GM21447 (cell line): Measurements from ENCODE around the gene KCNN2.
A peak's percentile ranks its signal among the peaks of the same experiment; 100 is the strongest.

Experiments
- ATAC-seq: cut with Tn5 transposase; IDR thresholded peaks from one replicate; pipeline ENCODE4 v1.9.1; 2021; ENCODE audit not compliant: unreplicated experiment

Gene KCNN2

DNA sequence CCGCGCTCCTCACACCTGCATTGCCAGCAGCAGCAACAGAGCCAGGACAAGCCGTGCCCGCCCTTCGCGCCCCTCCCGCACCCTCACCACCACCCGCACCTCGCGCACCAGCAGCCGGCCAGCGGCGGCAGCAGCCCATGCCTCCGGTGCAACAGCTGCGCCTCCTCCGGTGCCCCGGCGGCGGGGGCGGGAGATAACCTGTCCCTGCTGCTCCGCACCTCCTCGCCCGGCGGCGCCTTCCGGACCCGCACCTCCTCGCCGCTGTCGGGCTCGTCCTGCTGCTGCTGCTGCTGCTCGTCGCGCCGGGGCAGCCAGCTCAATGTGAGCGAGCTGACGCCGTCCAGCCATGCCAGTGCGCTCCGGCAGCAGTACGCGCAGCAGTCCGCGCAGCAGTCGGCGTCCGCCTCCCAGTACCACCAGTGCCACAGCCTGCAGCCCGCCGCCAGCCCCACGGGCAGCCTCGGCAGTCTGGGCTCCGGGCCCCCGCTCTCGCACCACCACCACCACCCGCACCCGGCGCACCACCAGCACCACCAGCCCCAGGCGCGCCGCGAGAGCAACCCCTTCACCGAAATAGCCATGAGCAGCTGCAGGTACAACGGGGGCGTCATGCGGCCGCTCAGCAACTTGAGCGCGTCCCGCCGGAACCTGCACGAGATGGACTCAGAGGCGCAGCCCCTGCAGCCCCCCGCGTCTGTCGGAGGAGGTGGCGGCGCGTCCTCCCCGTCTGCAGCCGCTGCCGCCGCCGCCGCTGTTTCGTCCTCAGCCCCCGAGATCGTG, 517 bp downstream of the KCNN2 start:
- peak; percentile 20 for ATAC-seq

DNA sequence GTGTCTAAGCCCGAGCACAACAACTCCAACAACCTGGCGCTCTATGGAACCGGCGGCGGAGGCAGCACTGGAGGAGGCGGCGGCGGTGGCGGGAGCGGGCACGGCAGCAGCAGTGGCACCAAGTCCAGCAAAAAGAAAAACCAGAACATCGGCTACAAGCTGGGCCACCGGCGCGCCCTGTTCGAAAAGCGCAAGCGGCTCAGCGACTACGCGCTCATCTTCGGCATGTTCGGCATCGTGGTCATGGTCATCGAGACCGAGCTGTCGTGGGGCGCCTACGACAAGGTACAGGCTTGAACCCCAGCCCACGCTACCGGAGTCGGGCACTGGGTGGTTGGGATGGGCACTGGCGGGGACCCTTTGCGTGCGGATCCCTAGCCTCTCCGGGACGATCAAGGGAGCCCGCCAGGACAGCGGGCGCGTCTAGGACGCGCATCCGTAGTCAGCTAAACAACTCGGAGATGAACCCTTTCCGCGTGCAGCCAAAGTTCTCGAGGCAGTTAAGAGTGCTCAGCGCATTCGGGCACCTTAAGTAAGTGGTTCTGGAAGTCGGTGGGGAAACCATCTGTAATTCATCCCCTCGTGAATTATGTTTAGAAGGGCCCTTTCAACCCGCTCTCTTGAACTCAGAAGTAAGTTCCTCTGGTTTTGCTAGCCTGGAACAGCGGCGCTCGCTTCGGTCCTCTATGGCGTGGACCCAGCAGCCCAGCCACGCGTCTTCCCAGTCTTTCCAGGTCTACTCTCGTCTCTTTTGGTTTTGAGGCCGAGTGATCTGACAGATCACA, 1.3 kb downstream of the KCNN2 start:
- no peak for ATAC-seq

DNA sequence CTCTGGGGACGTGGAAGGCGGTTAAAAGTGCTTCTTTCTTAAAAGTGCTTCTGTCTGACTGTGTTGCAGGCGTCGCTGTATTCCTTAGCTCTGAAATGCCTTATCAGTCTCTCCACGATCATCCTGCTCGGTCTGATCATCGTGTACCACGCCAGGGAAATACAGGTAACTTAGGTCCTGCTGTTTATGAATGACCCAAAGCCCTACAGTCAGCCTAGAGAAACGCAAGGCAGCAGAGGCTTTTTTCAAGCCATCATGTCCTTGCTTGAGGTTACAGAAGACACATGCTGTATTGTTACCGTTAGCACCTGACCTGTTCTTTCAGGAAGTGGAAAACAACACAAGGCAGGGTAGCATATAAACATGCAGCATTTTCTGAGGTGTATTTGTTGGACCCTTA, 2.0 kb downstream of the KCNN2 start:
- no peak for ATAC-seq

DNA sequence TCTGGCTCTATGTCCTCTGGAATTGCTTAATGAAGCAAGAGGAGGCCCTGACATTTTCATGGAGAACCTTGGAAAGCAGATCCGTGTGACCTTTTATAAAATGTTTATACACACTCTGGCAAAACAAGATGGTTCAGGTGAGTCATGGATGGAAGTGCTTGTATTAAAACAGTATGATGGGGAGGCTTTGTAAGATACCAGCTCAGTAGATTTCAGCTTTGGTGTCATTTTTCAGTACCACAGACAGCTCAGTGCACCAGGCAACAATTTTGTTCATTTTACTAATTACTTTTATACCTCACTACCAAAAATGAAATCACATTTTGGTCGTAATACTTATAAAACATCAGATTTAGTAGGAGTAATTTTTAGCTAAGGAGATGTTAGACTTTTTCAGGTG, 5.2 kb downstream of the KCNN2 start:
- ATAC-seq, result no peak

DNA sequence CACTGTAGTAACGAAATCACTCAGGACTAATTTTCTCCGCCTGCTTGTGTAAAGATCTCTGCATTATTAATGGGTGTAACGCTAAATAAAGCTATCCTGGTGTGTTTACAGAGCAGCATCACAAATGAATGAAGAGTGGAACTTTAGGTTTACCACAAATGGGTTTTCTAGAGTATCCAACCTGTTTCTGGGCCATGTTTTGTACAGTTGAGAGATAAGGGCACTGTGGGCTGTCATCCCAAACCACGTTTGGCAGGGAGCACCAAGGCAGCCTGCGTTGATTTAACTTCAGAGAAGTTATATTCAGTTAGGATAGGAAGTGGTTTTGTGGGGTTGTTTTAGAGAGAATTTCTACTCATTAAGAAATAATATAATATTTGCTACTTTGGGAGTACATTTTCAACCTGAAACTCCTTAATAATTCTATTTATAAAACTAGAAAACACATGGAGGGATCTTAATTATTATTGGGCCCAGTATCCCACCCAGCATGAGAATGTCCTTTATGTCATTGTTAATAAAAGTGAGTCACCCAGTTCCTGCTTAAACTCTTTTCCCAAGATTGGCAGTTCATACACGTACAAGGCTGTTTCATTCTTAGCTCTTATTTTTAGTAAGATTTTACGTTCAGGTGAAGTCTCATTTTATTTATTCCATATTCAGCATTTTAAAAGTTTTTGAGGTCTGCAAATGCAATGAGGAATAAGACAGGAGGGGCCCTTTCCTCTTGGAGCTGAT, 8.0 kb downstream of the KCNN2 start:
- ATAC-seq, result no peak

DNA sequence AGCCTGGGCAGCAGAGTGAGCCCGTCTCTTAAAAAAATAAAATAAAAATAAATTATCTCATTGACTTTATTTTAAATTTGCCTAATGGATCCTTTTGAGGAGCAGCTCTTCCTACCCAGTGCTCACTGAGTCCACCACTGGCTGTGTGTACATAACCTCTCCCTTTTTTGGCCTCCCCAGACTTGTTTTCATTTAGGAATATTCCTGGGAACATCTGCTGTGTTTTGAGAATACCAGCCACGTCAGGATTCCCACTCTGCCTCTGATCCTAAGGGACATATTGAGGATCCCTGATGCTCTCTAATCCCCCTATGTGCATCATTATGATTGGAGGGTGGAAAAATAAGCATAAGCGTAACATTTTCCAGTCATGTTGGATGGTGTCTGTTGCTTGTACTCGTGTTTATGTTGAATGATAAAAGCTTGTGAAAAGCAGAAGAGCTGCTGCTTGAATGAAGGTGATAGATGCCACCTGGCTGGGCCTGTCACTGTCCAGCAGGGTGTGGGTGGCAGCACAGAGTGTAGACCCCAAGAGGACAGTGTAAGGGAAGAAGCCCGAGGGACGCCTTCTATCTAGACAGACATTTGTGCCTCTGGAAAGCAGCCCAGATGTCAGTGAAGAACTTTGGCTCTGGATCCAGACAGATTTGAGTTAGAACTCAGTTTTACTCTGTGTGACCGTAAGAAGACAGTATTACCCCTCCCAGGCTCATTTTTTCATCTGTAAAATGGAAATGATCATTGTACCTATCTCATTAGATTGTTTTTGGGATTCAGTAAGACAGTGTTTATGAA, 15.4 kb downstream of the KCNN2 start:
- no peak for ATAC-seq

DNA sequence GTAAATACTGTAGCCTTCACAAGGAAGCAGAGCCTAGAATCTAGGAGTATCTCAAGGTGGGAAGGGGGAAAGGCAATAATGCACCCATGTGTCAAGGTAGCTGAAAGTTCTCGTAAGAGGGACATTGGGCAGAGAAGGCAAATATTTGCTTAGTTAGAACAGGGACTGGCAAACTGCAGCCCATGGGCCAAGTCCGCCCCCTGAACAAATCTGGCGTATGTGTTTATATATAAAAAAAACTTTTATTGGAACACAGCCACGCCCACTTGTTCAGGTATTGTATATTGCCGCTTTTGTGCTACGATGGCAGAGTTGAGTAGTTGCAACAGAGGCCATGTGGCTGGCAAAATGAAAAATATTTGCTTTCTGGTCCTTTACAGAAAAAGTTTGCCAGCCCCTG, 16.1 kb downstream of the KCNN2 start:
- no peak for ATAC-seq

DNA sequence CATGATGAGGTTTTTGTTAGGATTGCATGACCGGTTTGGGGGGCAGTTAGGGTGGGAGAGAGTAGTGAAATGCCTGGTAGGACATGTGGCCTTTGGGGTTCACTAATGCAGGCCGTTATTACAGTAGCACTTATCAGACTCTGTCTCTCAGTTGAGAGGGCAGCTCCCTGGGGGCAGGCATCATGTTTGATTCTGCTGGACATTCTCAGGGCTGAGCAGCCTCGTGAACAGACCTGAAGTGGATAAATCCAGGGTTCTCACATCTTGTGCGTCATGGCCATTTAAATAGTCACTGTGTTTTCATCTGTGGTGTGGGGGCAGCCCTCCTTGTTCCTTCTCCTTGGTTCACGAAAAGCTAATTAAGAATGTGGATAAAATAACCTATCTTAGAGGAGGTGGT, 18.9 kb downstream of the KCNN2 start:
- ATAC-seq, result no peak

DNA sequence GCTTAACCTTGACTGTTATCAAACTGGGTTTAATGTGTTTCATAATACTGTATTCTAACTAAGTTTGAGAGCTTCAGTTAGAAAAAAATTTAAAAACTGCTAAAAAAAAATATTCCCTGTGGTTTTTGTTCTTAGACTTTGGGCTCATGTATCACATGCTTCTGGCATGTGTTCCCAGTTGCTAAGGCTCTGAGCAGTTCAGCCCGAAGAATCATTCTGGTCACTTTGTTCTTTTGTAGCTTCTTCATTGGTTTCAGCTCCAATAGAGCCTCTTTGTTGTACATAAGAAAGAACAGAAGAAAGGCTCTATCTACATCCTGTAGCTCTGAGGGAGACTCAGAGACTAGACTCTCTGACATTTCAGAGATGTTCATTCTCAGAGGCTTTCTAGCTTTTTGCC, 25.6 kb downstream of the KCNN2 start:
- ATAC-seq, result no peak

DNA sequence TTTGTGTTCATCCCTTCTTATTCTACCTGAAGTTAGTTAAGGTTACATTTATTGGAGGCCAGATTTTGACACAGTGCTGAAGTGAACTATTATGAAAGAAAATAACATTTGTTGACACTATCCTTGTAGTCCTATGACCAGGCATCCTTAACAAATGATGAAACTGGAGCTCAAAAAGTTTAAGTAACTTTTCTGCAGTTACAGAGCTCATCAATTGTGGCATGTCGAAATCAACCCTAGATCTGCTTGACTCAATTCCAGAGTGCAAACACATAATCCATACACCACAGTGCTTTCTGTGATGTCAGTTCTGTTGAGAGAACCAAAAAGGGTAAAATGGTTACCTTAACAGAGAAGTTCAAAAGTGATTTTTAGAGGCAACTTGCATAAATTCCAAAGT, 28.6 kb downstream of the KCNN2 start:
- ATAC-seq, result no peak

DNA sequence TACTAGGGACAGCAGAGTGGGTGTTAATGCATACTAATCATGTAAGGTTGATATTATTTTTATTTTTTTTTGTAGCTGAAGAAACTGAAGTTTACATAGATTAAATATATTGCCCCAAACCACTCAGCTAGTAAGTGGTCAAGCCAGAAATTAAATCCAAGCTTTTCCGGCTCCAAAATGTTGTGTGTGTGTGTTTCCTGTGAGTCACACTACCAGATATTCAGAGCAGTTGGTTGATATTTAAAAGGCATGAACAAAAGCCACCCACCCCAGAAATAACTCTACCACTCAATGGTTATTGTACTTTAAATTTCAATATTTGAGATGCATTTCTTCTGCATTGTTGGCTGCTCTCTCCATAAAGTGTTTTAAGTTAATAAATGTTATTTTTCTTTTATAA, 29.5 kb downstream of the KCNN2 start:
- no peak for ATAC-seq

DNA sequence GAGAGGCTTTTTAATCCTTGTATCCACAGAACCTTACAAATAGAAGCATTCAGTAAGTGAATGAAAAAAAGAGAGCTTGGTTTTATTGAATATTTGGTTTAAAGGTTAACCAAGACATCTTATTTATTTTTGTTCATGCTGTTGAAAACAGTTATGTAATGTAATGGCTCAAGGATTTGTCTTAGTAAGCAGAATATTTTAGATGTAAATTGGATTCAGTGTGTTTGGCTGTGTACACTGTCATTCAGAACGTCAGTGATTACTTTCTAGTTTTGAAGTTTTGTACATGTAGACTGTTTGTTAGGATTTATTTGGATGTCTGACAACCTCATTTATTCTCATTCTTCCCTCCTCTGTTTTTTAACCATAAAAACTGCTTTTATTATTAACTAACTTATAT, 31.3 kb downstream of the KCNN2 start:
- ATAC-seq, result no peak

DNA sequence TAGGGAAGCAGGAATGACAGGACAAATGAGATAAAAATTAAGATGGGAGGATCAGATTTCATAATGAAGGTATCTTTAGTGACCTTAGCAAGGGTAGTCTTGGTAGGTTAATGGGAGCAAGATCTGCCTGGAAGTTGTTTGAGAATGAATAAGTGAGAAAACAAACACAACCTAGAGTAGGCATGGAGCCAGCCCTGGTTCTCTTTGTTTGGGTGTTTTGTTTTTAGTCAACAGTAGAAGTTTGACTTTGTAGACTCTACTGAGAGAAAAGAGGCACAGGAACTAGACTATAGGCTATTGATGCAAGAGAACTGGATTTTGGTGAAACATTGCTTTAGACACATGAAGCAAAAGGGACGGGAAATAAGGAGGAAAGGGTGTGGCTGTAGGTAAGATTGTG, 40.3 kb downstream of the KCNN2 start:
- ATAC-seq, result no peak

DNA sequence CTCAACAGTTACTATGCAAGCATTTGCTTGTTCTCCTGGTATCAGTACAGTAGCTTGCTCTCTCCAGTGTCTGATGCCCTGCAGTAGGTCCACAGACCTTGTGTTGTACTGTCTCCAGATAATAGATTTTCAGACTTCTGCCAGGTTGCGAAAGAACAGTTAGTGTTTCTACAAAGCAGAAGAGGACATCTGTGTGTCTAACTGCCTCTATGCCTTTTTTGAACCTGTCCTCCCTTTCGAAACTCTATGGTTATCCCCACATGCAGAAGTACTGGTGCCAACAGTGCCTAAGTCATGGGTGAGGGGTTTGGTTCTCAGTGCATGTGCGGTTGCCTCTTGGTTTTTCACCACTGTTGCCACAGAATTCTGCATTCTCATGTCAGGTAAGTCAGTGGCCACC, 45.9 kb downstream of the KCNN2 start:
- ATAC-seq, result no peak

DNA sequence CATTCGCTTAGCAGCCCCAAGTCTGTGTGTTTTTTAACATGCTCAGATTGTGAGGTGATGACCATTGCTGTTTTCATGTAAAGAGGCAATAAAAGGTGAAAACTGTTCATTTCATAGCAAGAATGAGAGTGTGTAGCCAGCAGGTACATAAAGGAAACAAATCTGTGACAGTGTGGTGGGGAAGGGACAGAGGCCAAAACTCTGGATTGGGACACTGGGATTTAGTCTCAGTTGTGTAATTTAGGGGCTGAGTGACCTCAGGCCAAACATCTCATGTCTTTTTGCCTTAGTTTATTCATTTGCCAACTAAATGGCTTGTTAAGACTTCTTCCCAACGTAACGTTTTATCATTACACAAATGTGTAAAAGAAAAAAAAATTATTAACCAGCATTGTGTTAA, 47.0 kb downstream of the KCNN2 start:
- ATAC-seq, result no peak

DNA sequence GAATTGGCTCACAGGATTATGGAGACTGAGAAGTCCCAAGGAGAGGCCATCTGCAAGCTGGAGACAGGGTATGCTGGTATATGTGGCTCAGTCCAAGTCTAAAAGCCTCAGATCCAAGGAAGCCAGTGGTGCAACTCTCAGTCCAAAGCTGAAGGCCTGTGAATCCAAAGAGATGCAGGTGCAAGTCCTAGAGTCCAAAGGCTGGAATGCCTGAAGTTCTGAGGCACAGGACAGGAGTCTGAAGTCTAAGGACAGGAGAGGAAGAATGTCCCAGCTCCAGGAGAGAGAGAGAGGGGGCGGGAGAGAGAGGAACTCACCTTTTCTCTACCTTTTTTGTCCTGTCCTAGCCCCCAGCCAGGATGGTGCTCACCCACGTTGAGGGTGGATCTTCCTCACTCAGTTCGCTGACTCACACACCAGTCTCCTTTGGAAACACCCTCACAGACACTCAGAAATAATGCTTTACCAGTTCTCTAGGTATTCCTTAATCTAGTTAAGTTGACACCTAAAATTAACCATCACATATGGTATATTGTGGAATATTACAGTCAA, 49.6 kb downstream of the KCNN2 start:
- ATAC-seq, result no peak

DNA sequence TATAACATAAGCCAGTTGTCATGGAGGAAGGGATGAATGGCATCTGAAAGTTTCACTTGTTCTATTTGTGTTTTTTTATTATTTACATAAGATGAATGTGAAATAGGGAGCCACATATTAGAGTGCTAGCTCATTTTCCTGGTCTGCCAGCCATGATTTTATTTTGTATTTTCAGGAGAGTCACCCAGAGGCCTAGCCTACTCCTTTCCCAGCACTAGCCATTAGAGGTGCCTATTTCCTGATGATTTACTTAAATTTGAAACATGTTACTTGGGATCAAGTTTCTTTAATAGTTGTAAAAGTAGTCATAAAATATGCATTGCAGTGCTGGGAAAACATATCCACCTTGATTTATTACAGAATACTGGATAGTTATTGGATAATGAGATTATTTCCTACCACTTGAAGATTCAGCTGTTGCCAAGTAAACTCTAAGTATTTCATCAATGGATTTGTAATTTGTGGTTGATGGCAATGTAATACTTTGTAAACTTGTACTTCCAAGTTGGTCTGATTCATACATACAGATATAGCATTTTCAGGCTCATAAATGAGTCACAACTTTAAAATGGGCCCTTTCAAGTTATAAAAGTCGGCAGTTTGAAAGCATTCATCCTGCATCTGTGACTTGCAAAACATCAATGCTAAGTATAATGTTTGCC, 50.8 kb downstream of the KCNN2 start:
- no peak for ATAC-seq

DNA sequence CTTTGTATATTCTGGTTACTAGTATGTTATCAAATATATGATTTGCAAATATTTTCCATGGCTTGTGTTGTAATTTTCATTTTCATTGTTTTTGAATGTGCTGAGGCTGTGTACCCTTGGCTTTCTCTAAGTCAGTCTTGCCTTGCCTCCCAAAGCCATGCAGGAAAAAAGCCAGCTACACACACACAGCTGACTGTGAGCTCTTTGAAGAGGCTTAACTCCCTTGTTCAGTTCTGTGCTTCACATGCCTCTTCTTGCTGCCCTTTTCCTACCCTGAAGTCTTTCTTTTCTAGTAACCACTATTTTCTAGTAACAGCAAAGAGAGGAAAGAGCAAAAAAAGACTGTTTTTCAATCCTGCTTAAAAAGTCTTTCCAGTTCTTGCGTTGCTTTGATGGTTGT, 53.9 kb downstream of the KCNN2 start:
- ATAC-seq, result no peak

DNA sequence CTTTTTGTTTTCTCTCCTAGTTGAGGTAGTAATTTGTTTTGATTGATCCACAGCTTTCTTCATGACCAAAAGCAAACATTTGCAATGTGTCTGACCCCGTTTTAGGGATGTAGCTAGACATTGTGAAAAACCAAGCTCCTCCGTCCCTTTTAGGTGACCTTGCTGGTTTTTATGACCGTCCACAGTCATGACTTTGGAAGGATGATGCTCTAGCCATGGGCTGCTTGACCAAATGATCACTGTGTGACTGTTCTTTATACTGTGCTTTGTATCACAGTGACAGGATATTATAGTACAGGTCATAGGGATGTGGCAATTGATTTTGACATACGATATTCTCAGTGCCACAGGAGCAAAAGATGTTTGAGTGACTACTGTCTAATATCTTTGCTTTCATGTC, 54.4 kb downstream of the KCNN2 start:
- ATAC-seq, result no peak

DNA sequence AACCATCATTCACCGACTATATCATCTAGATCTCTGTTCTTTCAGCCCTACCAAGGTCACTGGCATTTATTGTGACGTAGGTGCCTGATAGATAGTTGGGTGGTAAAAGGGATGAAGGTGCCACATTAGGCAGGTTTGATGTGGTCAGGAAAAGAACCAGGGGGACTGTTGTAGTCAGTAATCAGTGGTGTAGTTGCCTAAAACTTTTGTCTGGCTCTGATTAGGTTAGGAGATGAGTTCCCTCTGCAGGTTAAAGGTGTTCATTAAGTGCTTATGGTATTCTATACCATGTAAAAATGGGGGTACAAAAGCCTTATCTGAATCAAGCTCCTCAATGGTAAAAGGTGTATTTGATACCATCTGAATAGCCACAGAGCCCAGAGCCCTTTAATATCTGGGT, 55.6 kb downstream of the KCNN2 start:
- no peak for ATAC-seq
